HCT116 (cell line): ENCODE measurements around the gene KLHL18.

Experiments used
- CEBPB ChIP-seq: IDR thresholded peaks from 2 replicates; pipeline ENCODE4 v1.6.1; 2012; ENCODE audit warnings: low read depth
- EGR1 ChIP-seq: IDR thresholded peaks from 2 replicates; pipeline ENCODE4 v1.6.1; 2012; ENCODE audit warnings: low read depth
- ELF1 ChIP-seq: IDR thresholded peaks from 2 replicates; pipeline ENCODE4 v1.6.1; 2012; ENCODE audit warnings: low read depth, borderline replicate concordance
- EZH2 ChIP-seq: fragments of 200-600 bp; sonication (generic); IDR thresholded peaks from 2 replicates; pipeline ENCODE4 v1.6.1; 2017; ENCODE audit warnings: antibody characterized with exemption, mixed run types
- POLR2A ChIP-seq: IDR thresholded peaks from 2 replicates; pipeline ENCODE4 v1.7.0; 2011; ENCODE audit warnings: borderline replicate concordance; ENCODE audit not compliant: insufficient read depth, insufficient read length; ENCODE audit errors: extremely low read depth
- POLR2AphosphoS5 ChIP-seq: IDR thresholded peaks from 2 replicates; pipeline ENCODE4 v1.6.1; 2011; ENCODE audit warnings: mild to moderate bottlenecking, low read depth, low read length, moderate library complexity
- RAD21 ChIP-seq: IDR thresholded peaks from 2 replicates; pipeline ENCODE4 v1.6.1; 2012; ENCODE audit warnings: low read depth, mild to moderate bottlenecking
- SP1 ChIP-seq: IDR thresholded peaks from 2 replicates; pipeline ENCODE4 v1.6.1; 2012; ENCODE audit warnings: low read depth
- ZNF274 ChIP-seq: fragments of 200-500 bp; sonication (Bioruptor generic); IDR thresholded peaks from 2 replicates; pipeline ENCODE4 v1.6.1; 2014; ENCODE audit warnings: mild to moderate bottlenecking, low read depth, low read length, inconsistent platforms
- TF ChIP-seq, protein P1 (sequence below), 3 experiments: fragments of 200-600 bp in 1 of 3; sonication (generic) in 1 of 3; IDR thresholded peaks in 2 of 3; conservative IDR thresholded peaks in 1 of 3; 2 replicates each; pipeline ENCODE4 v1.5.1; 2012 to 2017; ENCODE audit warnings: low read depth in 2 of 3, low read length in 2 of 3, antibody characterized with exemption in 1 of 3, borderline replicate concordance in 1 of 3, control low read depth in 1 of 3, mild to moderate bottlenecking in 1 of 3, mixed read lengths in 1 of 3, mixed run types in 1 of 3, moderate library complexity in 1 of 3; ENCODE audit not compliant: insufficient read depth in 1 of 3
- TF ChIP-seq, protein P2 (sequence below): IDR thresholded peaks from 2 replicates; pipeline ENCODE4 v1.6.1; 2011; ENCODE audit warnings: mild to moderate bottlenecking, low read length, moderate library complexity; ENCODE audit not compliant: insufficient replicate concordance; ENCODE audit errors: extremely low read depth
- TF ChIP-seq, protein P3 (sequence below): IDR thresholded peaks from 2 replicates; pipeline ENCODE4 v1.6.1; 2012; ENCODE audit warnings: low read depth
- TF ChIP-seq, protein P4 (sequence below): IDR thresholded peaks from 2 replicates; pipeline ENCODE4 v1.6.1; 2012

DNA sequence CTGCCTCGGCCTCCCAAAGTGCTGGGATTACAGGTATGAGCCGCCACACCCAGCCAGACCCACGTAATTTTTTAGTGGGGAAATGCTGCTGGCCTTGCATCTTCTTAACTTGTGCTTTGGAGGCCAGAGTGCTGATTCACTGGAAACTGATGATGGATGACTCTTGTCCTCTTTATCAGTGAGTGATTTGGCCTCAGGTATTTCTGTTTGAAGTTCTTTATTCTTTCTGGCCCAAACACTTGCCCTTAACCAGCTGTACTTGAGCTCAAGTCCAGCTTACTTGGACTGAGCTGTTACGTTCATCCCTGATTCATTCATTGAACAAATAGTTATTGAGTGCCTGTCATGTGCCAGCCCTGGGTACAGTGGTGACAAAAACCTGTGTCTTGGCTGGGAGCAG lies 102.3 kb downstream of the KLHL18 start:
- TF ChIP-seq EGR1 (no peak), POLR2A (no peak), CEBPB (no peak), POLR2AphosphoS5 (no peak), SP1 (no peak), RAD21 (no peak), EZH2 (no peak), ZNF274 (no peak), ELF1 (no peak)
- TF ChIP-seq, protein P1, sequence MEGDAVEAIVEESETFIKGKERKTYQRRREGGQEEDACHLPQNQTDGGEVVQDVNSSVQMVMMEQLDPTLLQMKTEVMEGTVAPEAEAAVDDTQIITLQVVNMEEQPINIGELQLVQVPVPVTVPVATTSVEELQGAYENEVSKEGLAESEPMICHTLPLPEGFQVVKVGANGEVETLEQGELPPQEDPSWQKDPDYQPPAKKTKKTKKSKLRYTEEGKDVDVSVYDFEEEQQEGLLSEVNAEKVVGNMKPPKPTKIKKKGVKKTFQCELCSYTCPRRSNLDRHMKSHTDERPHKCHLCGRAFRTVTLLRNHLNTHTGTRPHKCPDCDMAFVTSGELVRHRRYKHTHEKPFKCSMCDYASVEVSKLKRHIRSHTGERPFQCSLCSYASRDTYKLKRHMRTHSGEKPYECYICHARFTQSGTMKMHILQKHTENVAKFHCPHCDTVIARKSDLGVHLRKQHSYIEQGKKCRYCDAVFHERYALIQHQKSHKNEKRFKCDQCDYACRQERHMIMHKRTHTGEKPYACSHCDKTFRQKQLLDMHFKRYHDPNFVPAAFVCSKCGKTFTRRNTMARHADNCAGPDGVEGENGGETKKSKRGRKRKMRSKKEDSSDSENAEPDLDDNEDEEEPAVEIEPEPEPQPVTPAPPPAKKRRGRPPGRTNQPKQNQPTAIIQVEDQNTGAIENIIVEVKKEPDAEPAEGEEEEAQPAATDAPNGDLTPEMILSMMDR (IDR thresholded peaks at IDR 0.05 in 2 of 3, conservative IDR thresholded peaks at IDR 0.05 in 1 of 3; ENCODE audit: borderline replicate concordance in 1 of 3, insufficient read depth in 1 of 3, low read depth in 2 of 3, low read length in 2 of 3), result no peak
- TF ChIP-seq, protein P2, sequence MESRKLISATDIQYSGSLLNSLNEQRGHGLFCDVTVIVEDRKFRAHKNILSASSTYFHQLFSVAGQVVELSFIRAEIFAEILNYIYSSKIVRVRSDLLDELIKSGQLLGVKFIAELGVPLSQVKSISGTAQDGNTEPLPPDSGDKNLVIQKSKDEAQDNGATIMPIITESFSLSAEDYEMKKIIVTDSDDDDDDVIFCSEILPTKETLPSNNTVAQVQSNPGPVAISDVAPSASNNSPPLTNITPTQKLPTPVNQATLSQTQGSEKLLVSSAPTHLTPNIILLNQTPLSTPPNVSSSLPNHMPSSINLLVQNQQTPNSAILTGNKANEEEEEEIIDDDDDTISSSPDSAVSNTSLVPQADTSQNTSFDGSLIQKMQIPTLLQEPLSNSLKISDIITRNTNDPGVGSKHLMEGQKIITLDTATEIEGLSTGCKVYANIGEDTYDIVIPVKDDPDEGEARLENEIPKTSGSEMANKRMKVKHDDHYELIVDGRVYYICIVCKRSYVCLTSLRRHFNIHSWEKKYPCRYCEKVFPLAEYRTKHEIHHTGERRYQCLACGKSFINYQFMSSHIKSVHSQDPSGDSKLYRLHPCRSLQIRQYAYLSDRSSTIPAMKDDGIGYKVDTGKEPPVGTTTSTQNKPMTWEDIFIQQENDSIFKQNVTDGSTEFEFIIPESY, result no peak
- TF ChIP-seq, protein P3, sequence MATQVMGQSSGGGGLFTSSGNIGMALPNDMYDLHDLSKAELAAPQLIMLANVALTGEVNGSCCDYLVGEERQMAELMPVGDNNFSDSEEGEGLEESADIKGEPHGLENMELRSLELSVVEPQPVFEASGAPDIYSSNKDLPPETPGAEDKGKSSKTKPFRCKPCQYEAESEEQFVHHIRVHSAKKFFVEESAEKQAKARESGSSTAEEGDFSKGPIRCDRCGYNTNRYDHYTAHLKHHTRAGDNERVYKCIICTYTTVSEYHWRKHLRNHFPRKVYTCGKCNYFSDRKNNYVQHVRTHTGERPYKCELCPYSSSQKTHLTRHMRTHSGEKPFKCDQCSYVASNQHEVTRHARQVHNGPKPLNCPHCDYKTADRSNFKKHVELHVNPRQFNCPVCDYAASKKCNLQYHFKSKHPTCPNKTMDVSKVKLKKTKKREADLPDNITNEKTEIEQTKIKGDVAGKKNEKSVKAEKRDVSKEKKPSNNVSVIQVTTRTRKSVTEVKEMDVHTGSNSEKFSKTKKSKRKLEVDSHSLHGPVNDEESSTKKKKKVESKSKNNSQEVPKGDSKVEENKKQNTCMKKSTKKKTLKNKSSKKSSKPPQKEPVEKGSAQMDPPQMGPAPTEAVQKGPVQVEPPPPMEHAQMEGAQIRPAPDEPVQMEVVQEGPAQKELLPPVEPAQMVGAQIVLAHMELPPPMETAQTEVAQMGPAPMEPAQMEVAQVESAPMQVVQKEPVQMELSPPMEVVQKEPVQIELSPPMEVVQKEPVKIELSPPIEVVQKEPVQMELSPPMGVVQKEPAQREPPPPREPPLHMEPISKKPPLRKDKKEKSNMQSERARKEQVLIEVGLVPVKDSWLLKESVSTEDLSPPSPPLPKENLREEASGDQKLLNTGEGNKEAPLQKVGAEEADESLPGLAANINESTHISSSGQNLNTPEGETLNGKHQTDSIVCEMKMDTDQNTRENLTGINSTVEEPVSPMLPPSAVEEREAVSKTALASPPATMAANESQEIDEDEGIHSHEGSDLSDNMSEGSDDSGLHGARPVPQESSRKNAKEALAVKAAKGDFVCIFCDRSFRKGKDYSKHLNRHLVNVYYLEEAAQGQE, result no peak
- TF ChIP-seq, protein P4, sequence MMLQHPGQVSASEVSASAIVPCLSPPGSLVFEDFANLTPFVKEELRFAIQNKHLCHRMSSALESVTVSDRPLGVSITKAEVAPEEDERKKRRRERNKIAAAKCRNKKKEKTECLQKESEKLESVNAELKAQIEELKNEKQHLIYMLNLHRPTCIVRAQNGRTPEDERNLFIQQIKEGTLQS, result no peak
